ENCODE results near the gene GAL3ST2.
"Not testable (repeated sequence)": the region's sequence is repeated elsewhere in the genome, so short reads cannot be mapped to it uniquely, and the experiment has no call there.

GAL3ST2 gene

GRCh38 chr2:241821460-241822263 lies 45.0 kb downstream of the GAL3ST2 start:
- no peak overlapping the region for H3K4me3 ChIP-seq (ENCODE audit: low read depth, low read length)
- DNase-seq: no peak
- in situ Hi-C loops (cut with HindIII; ENCODE audit: low pct_ligation_motif_present, low sequenced_read_pairs): no loop called here
- H3K36me3 ChIP-seq (replicated peaks): no peaks in the 10 kb centered on the region
- no peak overlapping the region for H3K27ac ChIP-seq
- no peak for TF ChIP-seq CTCF (IDR thresholded peaks at IDR 0.05; ENCODE audit: low read depth, low read length, missing control alignments)
- H3K27me3 ChIP-seq (replicated peaks): no peaks in the 10 kb centered on the region

GRCh38 chr2:241822264-241822623 lies 45.6 kb downstream of the GAL3ST2 start:
- Histone ChIP-seq H3K36me3 (replicated peaks) (no peaks in the 10 kb centered on the region), H3K27me3 (replicated peaks) (no peaks in the 10 kb centered on the region), H3K27ac (no peak overlapping the region), H3K4me3 (ENCODE audit: low read depth, low read length) (no peak overlapping the region)
- DNase-seq: no peak
- in situ Hi-C loops (cut with HindIII; ENCODE audit: low pct_ligation_motif_present, low sequenced_read_pairs): no loop called here
- no peak for TF ChIP-seq CTCF (IDR thresholded peaks at IDR 0.05; ENCODE audit: low read depth, low read length, missing control alignments)

- H3K4me3 ChIP-seq (ENCODE audit: low read depth, low read length); H3K27me3 ChIP-seq (replicated peaks); H3K36me3 ChIP-seq (replicated peaks); H3K27ac ChIP-seq; DNase-seq; in situ Hi-C loops (cut with HindIII; ENCODE audit: low pct_ligation_motif_present, low sequenced_read_pairs): not testable (repeated sequence)
Observed at GRCh38 chr2:241823531-241824437, 47.2 kb downstream of the GAL3ST2 start.

- H3K27ac ChIP-seq: no peak overlapping the region
- no peak overlapping the region for H3K4me3 ChIP-seq (ENCODE audit: low read depth, low read length)
- no peaks in the 10 kb centered on the region for H3K36me3 ChIP-seq (replicated peaks)
- TF ChIP-seq CTCF (IDR thresholded peaks at IDR 0.05; ENCODE audit: low read depth, low read length, missing control alignments): no peak
- in situ Hi-C loops (cut with HindIII; ENCODE audit: low pct_ligation_motif_present, low sequenced_read_pairs): no loop called here
- no peak for DNase-seq
- no peaks in the 10 kb centered on the region for H3K27me3 ChIP-seq (replicated peaks)
Observed at GRCh38 chr2:241827394-241827793, 50.8 kb downstream of the GAL3ST2 start.

GRCh38 chr2:241833101-241833663 lies 56.6 kb downstream of the GAL3ST2 start:
- no peak overlapping the region for H3K4me3 ChIP-seq (ENCODE audit: low read depth, low read length)
- in situ Hi-C loops (cut with HindIII; ENCODE audit: low pct_ligation_motif_present, low sequenced_read_pairs): no loop called here
- no peaks in the 10 kb centered on the region for H3K36me3 ChIP-seq (replicated peaks)
- H3K27ac ChIP-seq: no peak overlapping the region
- TF ChIP-seq CTCF (IDR thresholded peaks at IDR 0.05; ENCODE audit: low read depth, low read length, missing control alignments): no peak
- DNase-seq: no peak
- peaks cover 2% of the 10 kb centered on the region for H3K27me3 ChIP-seq (replicated peaks)

GRCh38 chr2:241833756-241834526 lies 57.3 kb downstream of the GAL3ST2 start:
- in situ Hi-C loops (cut with HindIII; ENCODE audit: low pct_ligation_motif_present, low sequenced_read_pairs); H3K27ac ChIP-seq; H3K27me3 ChIP-seq (replicated peaks); DNase-seq; H3K36me3 ChIP-seq (replicated peaks); H3K4me3 ChIP-seq (ENCODE audit: low read depth, low read length): not testable (repeated sequence)
